ENCODE measurements around the gene MARK4. TPM values are rescaled to one million over a fixed set of nuclear protein-coding genes. Genes with fewer than 3 reads are reported as not detected.
A peak's percentile ranks its signal among the peaks of the same experiment; 100 is the strongest.

Gene MARK4
- total RNA-seq, 1 donor from 2014 or later: 26.2 TPM

- intact Hi-C loops (cut with micrococcal nuclease): no loop called here
- no peak for DNase-seq
- ATAC-seq: peak; percentile 38
Observed at GRCh38 chr19:45235485-45235884, 15.6 kb upstream of the MARK4 start.

GRCh38 chr19:45238556-45238955, 12.5 kb upstream of the MARK4 start:
- ATAC-seq (no peak), DNase-seq (no peak)
- intact Hi-C loops (cut with micrococcal nuclease): no loop called here

DNA sequence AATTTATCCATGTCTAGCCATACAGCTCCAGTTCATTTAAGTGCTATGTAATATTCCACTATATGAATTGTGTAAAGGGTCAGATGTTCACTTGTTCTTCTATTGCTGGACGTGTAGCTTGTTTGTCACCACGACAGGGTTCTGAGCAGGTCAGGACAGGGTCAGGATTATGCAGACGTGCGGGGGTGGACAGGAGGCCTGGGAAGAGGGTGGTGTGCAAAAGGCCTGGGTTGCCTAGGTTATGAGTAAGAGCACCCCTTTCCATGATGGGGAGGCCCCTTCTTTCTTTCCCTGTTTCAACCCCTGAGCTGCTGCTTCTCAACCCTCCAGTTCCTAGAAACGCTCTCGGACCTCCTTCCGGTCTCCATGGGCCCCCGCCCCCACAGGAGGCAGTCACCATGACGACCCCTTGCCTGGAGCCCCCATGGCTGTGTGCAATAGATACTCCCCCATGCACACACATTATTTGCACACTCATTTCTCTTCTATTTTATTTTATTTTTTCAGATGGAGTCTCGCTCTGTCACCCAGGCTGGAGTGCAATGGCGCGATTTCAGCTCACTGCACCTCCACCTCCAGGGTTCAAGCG, 7.8 kb upstream of the MARK4 start:
- ATAC-seq (no peak), DNase-seq (no peak)
- intact Hi-C loops (cut with micrococcal nuclease): no loop called here

DNA sequence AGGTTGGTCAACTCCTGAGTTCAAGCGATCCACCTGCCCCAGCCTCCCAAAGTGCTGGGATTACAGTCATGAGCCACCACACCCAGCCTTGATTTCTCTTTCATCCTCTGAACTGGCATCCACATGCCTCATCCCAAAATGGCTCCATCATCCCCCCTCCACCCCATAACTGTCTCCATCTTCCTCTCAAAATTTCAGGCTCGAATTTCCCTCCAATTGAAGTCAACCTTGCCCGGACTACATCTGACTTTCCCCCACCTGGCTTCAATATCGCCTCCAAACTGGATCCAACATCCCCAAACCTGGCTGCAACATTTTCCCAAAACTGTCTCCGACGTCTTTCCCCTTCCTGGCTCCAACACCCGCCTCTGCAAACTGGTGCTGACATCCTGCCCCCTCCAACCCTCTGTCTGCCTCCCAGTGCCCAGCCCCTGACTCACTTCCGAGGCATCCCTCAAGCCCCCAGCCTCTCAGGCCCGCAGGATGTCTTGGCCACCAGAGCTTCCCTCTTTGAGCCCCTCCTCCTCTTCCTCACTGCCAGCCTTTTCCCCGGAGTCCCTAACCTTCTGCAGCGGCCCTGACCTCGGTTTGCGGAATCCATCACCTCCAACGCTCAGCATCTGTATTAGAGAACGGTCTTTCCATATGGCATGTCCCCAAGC, 6.8 kb upstream of the MARK4 start:
- DNase-seq: no peak
- intact Hi-C loops (cut with micrococcal nuclease): no loop called here
- no peak for ATAC-seq

GRCh38 chr19:45245334-45245787, 5.7 kb upstream of the MARK4 start, which contains the start of gene EXOC3L2:
Gene EXOC3L2 (minus strand): TSS chr19:45245407. CDS start chr19:45239045, 6,362 bp downstream.
- DNase-seq (peak; percentile 54), ATAC-seq (peak; percentile 61)
- intact Hi-C loops (cut with micrococcal nuclease): no loop called here

GRCh38 chr19:45245826-45246225, 5.2 kb upstream of the MARK4 start:
- no peak for DNase-seq
- no peak for ATAC-seq
- intact Hi-C loops (cut with micrococcal nuclease): no loop called here

DNA sequence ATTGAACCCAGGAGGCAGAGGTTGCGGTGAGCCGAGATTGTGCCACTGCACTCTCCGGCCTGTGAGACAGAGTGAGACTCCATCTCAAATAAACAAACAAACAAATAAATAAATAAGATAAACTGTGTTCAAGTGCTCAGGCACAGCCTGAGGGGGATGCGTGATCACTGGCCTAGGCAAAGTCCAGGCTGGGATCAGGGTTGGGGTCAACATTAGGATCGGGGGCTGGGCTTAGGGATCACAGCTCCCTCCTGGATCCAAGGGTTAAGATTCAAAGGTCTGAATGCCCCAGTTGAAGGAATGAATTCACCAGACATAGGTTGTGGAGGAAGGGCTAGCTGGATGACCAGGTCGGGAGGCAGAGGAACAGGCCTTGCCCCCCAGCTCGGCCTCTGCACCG, 3.9 kb upstream of the MARK4 start:
- ATAC-seq: no peak
- DNase-seq: no peak
- intact Hi-C loops (cut with micrococcal nuclease): no loop called here

DNA sequence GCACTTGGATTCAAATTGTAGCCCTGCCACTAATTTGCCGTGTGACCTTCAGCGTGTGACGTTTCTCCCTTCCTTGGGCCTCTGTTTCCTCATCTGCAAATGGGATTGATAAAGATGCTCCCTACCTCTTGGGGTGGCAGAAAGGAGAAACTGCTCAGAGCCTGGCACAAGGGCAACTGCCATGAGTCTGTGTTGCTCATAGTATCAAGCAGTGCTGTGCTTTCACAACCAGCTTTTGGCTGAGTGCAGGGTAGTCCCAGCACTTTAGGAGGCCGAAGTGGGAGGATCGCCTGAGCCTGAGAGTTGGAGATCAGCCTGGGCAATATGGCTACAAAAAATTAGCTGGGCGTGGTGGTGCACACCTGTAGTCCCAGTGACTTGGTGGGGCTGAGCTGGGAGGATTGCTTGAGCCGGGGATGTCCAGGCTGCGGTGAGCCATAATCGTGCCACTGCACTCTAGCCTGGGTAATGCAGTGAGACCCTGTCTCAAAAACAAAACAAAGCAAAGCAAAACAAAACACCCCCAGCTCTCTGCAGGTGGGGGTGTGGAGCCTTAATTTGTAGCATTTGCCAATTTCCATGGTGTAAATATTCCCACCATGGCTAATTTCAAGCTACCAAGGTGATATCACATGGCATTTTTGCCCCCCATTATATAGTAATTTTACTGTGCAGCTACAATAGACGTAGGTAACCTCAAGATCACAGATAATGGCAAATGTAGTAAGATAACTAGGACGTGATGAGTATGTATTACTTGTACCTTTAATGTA, 1.6 kb upstream of the MARK4 start:
- intact Hi-C loops (cut with micrococcal nuclease): no loop called here
- ATAC-seq (no peak), DNase-seq (no peak)

DNA sequence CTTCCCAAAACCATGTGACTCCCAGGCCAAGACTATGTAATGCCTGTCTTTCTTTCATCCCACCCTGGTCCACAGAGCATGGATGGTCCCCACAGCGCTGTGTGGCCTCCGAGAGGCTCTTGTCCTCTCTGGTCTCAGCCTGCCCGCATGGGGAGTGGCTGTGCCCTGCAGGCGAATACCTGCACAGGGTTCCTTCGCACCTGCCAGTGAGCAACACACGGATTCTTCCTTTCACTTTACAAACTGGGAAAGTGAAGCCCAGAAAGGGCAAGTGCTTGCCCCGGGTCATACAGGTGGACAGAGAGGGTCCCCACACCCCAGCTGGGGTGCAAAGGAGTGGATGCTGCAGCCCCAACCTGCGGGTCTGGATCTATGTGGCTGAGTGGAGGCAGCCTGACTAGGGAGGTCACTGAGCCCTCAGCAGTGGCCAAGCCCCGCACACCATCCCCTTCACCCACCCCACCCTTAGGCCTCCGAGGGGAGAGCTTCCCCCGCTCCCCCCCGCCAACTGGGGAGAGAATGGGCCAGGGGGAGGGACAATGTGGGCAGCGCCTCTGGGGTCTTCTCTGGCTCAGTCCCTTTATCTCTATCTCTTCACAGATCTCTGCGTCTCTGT, 747 bp upstream of the MARK4 start:
- ATAC-seq: peak; percentile 5
- DNase-seq: no peak
- intact Hi-C loops (cut with micrococcal nuclease): no loop called here

DNA sequence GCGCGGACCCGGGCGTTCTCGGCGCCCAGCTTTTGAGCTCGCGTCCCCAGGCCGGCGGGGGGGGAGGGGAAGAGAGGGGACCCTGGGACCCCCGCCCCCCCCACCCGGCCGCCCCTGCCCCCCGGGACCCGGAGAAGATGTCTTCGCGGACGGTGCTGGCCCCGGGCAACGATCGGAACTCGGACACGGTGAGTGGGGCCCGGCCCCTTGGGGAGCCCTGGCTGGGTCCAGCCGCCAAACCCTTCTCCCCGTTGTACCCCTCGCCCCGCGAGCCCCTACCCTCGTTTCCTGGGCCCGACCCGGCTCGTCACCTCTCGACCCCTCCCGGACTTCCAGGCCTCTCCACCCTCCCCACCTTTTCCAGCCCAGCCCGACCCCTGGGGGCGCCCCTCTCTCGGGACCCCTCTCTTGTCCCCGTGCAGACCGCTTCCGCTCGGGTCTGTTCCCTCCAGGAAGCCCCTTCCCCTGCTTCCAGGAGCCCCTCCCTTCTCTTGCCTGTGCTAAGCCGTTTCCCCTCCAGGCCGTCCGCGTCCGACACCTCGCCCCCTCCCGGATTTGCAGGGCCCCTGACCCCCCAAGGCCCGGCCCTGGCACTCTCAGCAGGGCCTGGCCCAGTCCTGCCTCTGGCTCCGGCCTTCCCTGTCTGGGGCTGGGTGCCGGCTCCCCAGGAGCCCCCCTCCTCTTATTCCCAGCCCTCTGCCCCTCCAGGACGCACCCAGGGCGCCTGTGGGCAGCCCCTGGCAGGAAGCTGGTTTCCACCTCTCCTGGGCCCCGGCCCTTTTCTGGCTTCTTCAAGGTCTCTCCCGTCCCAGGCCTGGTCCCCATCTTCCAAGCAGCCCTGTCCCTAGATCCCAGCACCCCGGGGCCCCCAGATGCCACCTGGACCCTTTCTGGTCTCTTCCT, 632 bp downstream of the MARK4 start:
- peak; percentile 17 for ATAC-seq
- intact Hi-C loops (cut with micrococcal nuclease): no loop called here
- DNase-seq: peak; percentile 44

GRCh38 chr19:45253396-45254027, 2.4 kb downstream of the MARK4 start:
- intact Hi-C loops (cut with micrococcal nuclease): no loop called here
- ATAC-seq (no peak), DNase-seq (no peak)

DNA sequence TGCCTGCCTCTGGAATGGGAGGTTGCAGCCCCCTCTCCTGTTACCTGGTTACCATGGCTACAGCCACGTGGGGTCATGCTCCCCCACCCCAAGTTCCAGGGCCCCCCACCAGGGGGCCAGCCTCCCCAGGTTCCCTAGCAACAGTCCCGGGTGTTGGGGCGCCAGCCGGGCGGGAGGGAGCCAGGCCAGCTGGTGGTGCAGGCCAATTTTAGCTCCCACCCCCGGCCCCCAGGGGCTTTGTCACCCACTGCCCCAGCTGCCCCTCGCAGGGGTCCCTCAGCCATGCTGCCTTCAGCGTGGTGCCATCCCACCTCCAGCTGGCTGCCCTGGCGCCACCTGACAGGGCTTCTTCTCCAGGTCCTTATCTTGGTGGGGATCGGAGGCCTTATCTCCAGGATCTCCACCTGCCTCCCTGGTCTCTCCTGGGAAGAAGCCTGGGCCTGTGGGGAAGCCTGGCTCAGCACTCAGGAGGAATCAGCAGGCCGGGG, 3.0 kb downstream of the MARK4 start:
- intact Hi-C loops (cut with micrococcal nuclease): no loop called here

DNA sequence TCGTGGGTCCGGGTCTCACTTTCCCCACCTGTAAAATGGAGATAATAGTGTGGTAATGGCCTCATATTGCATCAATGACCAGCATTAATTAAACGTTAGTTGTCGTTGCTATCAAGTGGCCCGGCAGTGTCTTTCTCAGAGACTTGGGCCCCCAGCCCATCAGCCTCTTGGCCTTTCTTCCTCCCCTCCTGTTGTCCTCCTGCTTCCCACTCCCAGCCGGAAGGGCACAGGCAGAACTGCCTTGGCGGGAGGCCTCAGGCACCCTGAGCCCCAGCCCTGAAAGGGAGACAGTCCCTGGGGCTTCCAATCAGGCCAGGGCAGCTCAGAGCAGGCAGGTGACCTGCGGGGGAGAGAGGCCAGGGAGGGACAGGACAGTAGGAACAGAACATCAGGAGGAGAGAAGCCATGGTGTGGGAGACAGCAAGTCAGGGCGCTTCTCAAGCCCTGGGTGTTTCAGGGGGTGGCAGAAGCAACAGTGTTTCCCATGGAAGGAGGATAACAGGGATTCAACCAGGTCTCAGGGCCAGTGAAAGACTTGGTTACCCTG, 4.6 kb downstream of the MARK4 start:
- intact Hi-C loops (cut with micrococcal nuclease): no loop called here
- no peak for ATAC-seq
- DNase-seq: no peak

More for the DNA sequence above, 3.0 kb downstream of the MARK4 start:
- no peak for ATAC-seq
- no peak for DNase-seq

DNA sequence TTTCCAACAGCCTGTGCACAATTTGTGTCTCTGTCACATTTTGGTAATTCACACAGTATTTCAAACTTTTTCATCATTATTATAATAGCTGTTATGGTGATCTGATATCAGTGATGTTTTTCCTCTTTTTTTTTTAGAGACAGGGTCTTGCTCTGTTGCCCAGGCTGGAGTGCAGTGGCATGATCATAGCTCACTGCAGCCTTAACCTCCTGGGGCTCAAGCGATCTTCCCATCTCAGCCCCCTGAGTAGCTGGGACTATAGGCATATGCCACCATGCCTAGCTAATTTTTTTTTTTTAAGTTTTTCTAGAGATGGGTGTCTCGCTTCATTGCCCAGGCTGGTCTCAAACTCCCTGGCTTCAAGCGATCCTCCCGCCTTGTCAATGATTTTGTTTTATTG, 5.8 kb downstream of the MARK4 start:
- intact Hi-C loops (cut with micrococcal nuclease): no loop called here
- DNase-seq (no peak), ATAC-seq (no peak)

DNA sequence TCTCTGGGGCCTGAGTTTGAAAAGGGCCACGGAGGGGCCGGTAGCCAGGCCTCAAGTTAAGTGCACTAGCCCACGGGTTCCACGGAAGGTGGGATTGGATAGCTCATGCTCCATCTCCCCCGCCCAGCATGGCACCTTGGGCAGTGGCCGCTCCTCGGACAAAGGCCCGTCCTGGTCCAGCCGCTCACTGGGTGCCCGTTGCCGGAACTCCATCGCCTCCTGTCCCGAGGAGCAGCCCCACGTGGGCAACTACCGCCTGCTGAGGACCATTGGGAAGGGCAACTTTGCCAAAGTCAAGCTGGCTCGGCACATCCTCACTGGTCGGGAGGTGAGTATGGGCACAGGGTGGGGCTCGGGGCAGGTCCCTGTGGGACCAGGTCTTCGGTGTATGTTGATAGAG, 7.8 kb downstream of the MARK4 start:
- intact Hi-C loops (cut with micrococcal nuclease): no loop called here
- ATAC-seq (no peak), DNase-seq (no peak)

GRCh38 chr19:45262570-45262969, 11.5 kb downstream of the MARK4 start:
- no peak for DNase-seq

DNA sequence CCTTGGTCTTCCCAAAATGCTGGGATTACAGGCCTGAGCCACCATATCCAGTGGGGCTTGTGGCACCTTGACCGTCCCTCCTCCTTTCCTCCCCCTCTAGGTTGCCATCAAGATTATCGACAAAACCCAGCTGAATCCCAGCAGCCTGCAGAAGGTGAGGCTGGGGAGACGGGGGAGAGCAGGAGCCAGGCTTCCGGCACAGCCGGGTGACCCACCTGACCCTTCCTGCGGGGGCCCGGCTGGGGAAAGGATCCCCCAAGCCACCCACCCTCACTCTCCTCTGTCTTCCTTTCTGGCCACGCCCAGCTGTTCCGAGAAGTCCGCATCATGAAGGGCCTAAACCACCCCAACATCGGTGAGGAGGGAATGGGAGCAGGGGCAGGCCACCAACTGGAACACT, 11.9 kb downstream of the MARK4 start:
- no peak for DNase-seq
- intact Hi-C loops (cut with micrococcal nuclease): no loop called here
- no peak for ATAC-seq

More at GRCh38 chr19:45262570-45262969, 11.5 kb downstream of the MARK4 start:
- intact Hi-C loops (cut with micrococcal nuclease): no loop called here
- ATAC-seq: no peak

GRCh38 chr19:45264781-45265317, 13.8 kb downstream of the MARK4 start:
- no peak for DNase-seq
- no peak for ATAC-seq
- intact Hi-C loops (cut with micrococcal nuclease): no loop called here

Measured in left ventricle myocardium superior (tissue), 1 donor.